Activated CD8-positive, alpha-beta memory T cell treated with anti-CD3 and anti-CD28 coated beads, Interleukin-2, amount 10 ng/mL, durations not matched to agents 7 days and 5 days (primary cell): ENCODE measurements around the gene TSKU. TPM values are rescaled to one million over a fixed set of nuclear protein-coding genes. Genes with fewer than 3 reads are reported as not detected.

Experiments used
- ATAC-seq: fragments of 150-1000 bp; cut with Tn5 transposase; one replicate; pipeline ENCODE4 v1.10.0; 2021; ENCODE audit warnings: moderate library complexity
- CTCF ChIA-PET: fragments of 350-600 bp; sonication (Branson Sonifier 250); formaldehyde crosslinking; loops from one replicate; lab custom pipeline; 2021; ENCODE audit warnings: antibody characterized with exemption; lab: Charles Lee
- DNase-seq: peaks from one replicate; pipeline ENCODE4 v3.0.0-alpha.2; 2020
- H3K27ac Mint-ChIP-seq: one replicate; pipeline ENCODE4 v1.8.0; 2021; ENCODE audit warnings: mild to moderate bottlenecking, mixed read lengths
- H3K27me3 Mint-ChIP-seq: one replicate; pipeline ENCODE4 v1.8.0; 2021; ENCODE audit warnings: mixed read lengths
- H3K36me3 Mint-ChIP-seq: one replicate; pipeline ENCODE4 v1.8.0; 2021; ENCODE audit warnings: mild to moderate bottlenecking, mixed read lengths
- H3K4me1 Mint-ChIP-seq: one replicate; pipeline ENCODE4 v1.8.0; 2021; ENCODE audit warnings: mixed read lengths
- H3K4me3 Mint-ChIP-seq: one replicate; pipeline ENCODE4 v1.8.0; 2021; ENCODE audit warnings: mild to moderate bottlenecking, moderate library complexity, mixed read lengths
- H3K9me3 Mint-ChIP-seq: one replicate; pipeline ENCODE4 v1.8.0; 2022; ENCODE audit warnings: low read depth, mixed read lengths
- total RNA-seq, 2 experiments: library from RNA; stranded (reverse); gene quantifications; one replicate each; pipeline ENCODE4 v1.2.3, GENCODE V29; 2021

The TSKU gene
- total RNA-seq, 2 experiments from 2014 or later = 0.35 to 1.5 TPM

GRCh38 chr11:76759517-76759916, 23.6 kb upstream of the TSKU start:
- DNase-seq (no peak), ATAC-seq (no peak)
- H3K27ac Mint-ChIP-seq = no peak overlapping the region
- H3K9me3 Mint-ChIP-seq = no peaks in the 10 kb centered on the region
- H3K4me3 Mint-ChIP-seq = no peak overlapping the region
- peaks cover 20% of the 10 kb centered on the region for H3K27me3 Mint-ChIP-seq
- CTCF ChIA-PET = interaction anchor here (0.9 kb wide), 1 partner anchor 8 kb away, joined by 3 read pairs; no protein-coding TSS in a partner anchor
- peaks cover 1% of the 10 kb centered on the region for H3K4me1 Mint-ChIP-seq
- H3K36me3 Mint-ChIP-seq = no peaks in the 10 kb centered on the region

- Mint-ChIP-seq H3K36me3 (no peaks in the 10 kb centered on the region), H3K4me3 (no peak overlapping the region), H3K27me3 (peaks cover 21% of the 10 kb centered on the region), H3K27ac (no peak overlapping the region), H3K9me3 (no peaks in the 10 kb centered on the region), H3K4me1 (peaks cover 1% of the 10 kb centered on the region)
- CTCF ChIA-PET = interaction anchor here (0.9 kb wide), 1 partner anchor 9 kb away, joined by 3 read pairs; no protein-coding TSS in a partner anchor
- DNase-seq (no peak), ATAC-seq (no peak)
These were observed 22.9 kb upstream of the TSKU start for GRCh38 chr11:76760236-76760635.

- H3K27ac Mint-ChIP-seq = no peak overlapping the region
- H3K9me3 Mint-ChIP-seq = no peaks in the 10 kb centered on the region
- no peak for ATAC-seq
- H3K4me3 Mint-ChIP-seq = no peak overlapping the region
- no peak for DNase-seq
- CTCF ChIA-PET = interaction anchor here (1.2 kb wide), 1 partner anchor 157 kb away, joined by 4 read pairs; no protein-coding TSS in a partner anchor
- peaks cover 21% of the 10 kb centered on the region for H3K27me3 Mint-ChIP-seq
- peaks cover 2% of the 10 kb centered on the region for H3K4me1 Mint-ChIP-seq
- H3K36me3 Mint-ChIP-seq = no peaks in the 10 kb centered on the region
These were observed 21.3 kb upstream of the TSKU start for GRCh38 chr11:76761718-76762355.

- Mint-ChIP-seq H3K4me1 (peaks cover 7% of the 10 kb centered on the region), H3K27me3 (peaks cover 20% of the 10 kb centered on the region), H3K9me3 (no peaks in the 10 kb centered on the region), H3K4me3 (no peak overlapping the region), H3K27ac (no peak overlapping the region), H3K36me3 (no peaks in the 10 kb centered on the region)
- ATAC-seq (no peak), DNase-seq (no peak)
- CTCF ChIA-PET = interaction anchor here (1.2 kb wide), 1 partner anchor 157 kb away, joined by 4 read pairs; no protein-coding TSS in a partner anchor
These were observed 20.8 kb upstream of the TSKU start for GRCh38 chr11:76762356-76762752.

GRCh38 chr11:76762867-76763572, 20.1 kb upstream of the TSKU start:
- no peak for DNase-seq
- H3K36me3 Mint-ChIP-seq = no peaks in the 10 kb centered on the region
- H3K27ac Mint-ChIP-seq = no peak overlapping the region
- peaks cover 14% of the 10 kb centered on the region for H3K4me1 Mint-ChIP-seq
- CTCF ChIA-PET = no interaction called here
- H3K4me3 Mint-ChIP-seq = no peak overlapping the region
- no peak for ATAC-seq
- peaks cover 18% of the 10 kb centered on the region for H3K27me3 Mint-ChIP-seq
- H3K9me3 Mint-ChIP-seq = no peaks in the 10 kb centered on the region

- Mint-ChIP-seq H3K27ac (no peak overlapping the region), H3K36me3 (no peaks in the 10 kb centered on the region), H3K27me3 (peaks cover 13% of the 10 kb centered on the region), H3K4me1 (peaks cover 21% of the 10 kb centered on the region), H3K9me3 (no peaks in the 10 kb centered on the region), H3K4me3 (no peak overlapping the region)
- DNase-seq = no peak
- CTCF ChIA-PET = no interaction called here
- no peak for ATAC-seq
These were observed 19.4 kb upstream of the TSKU start for GRCh38 chr11:76763573-76764346.

- Mint-ChIP-seq H3K27me3 (peaks cover 8% of the 10 kb centered on the region), H3K27ac (no peak overlapping the region), H3K9me3 (no peaks in the 10 kb centered on the region), H3K4me3 (no peak overlapping the region), H3K36me3 (no peaks in the 10 kb centered on the region), H3K4me1 (peaks cover 35% of the 10 kb centered on the region)
- DNase-seq (no peak), ATAC-seq (no peak)
- CTCF ChIA-PET = interaction anchor here (2.4 kb wide), 1 partner anchor 34 kb away, joined by 6 read pairs; no protein-coding TSS in a partner anchor
These were observed 18.1 kb upstream of the TSKU start for GRCh38 chr11:76764941-76765665.

GRCh38 chr11:76765863-76766350, 17.2 kb upstream of the TSKU start:
- CTCF ChIA-PET = interaction anchor here (2.4 kb wide), 1 partner anchor 33 kb away, joined by 6 read pairs; no protein-coding TSS in a partner anchor
- peaks cover 5% of the 10 kb centered on the region for H3K27me3 Mint-ChIP-seq
- H3K27ac Mint-ChIP-seq = no peak overlapping the region
- H3K36me3 Mint-ChIP-seq = no peaks in the 10 kb centered on the region
- H3K4me1 Mint-ChIP-seq = peaks cover 43% of the 10 kb centered on the region
- no peak overlapping the region for H3K4me3 Mint-ChIP-seq
- no peak for DNase-seq
- H3K9me3 Mint-ChIP-seq = no peaks in the 10 kb centered on the region
- ATAC-seq = no peak

GRCh38 chr11:76766521-76766920, 16.6 kb upstream of the TSKU start:
- DNase-seq = no peak

GRCh38 chr11:76767659-76768058, 15.5 kb upstream of the TSKU start:
- H3K36me3 Mint-ChIP-seq = no peaks in the 10 kb centered on the region
- H3K27me3 Mint-ChIP-seq = peaks cover 5% of the 10 kb centered on the region
- peak overlapping the region; percentile 66 for H3K27ac Mint-ChIP-seq
- CTCF ChIA-PET = interaction anchor here (0.9 kb wide), 2 partner anchors 31 to 34 kb away, joined by 3 to 5 read pairs; no protein-coding TSS in a partner anchor
- no peaks in the 10 kb centered on the region for H3K9me3 Mint-ChIP-seq
- ATAC-seq = no peak
- no peak overlapping the region for H3K4me3 Mint-ChIP-seq
- DNase-seq = no peak
- H3K4me1 Mint-ChIP-seq = peaks cover 56% of the 10 kb centered on the region

More at GRCh38 chr11:76766521-76766920, 16.6 kb upstream of the TSKU start:
- H3K27me3 Mint-ChIP-seq = peaks cover 5% of the 10 kb centered on the region
- H3K27ac Mint-ChIP-seq = no peak overlapping the region
- CTCF ChIA-PET = interaction anchor here (2.4 kb wide), 1 partner anchor 33 kb away, joined by 6 read pairs; no protein-coding TSS in a partner anchor
- peaks cover 49% of the 10 kb centered on the region for H3K4me1 Mint-ChIP-seq
- no peak for ATAC-seq
- H3K36me3 Mint-ChIP-seq = no peaks in the 10 kb centered on the region
- H3K4me3 Mint-ChIP-seq = no peak overlapping the region
- H3K9me3 Mint-ChIP-seq = no peaks in the 10 kb centered on the region

GRCh38 chr11:76768088-76768908, 14.9 kb upstream of the TSKU start:
- Mint-ChIP-seq H3K27ac (peak overlapping the region; percentile 71), H3K9me3 (no peaks in the 10 kb centered on the region), H3K27me3 (peaks cover 5% of the 10 kb centered on the region), H3K36me3 (no peaks in the 10 kb centered on the region), H3K4me3 (peak overlapping the region; percentile 6), H3K4me1 (peaks cover 56% of the 10 kb centered on the region)
- peak; percentile 86 for ATAC-seq
- CTCF ChIA-PET = interaction anchor here (0.9 to 1.1 kb wide), 3 partner anchors 31 to 34 kb away, joined by 3 to 5 read pairs (median 3); no protein-coding TSS in a partner anchor
- peak; percentile 80 for DNase-seq
